Erythroblast (primary cell): Measurements from ENCODE around the gene KLF7.

Experiments used
- GATA1 ChIP-seq: IDR thresholded peaks from 2 replicates; pipeline ENCODE4 v1.6.1; 2011; ENCODE audit warnings: low read depth, mild to moderate bottlenecking, control low read depth, low read length, moderate library complexity
- POLR2A ChIP-seq: IDR thresholded peaks from 2 replicates; pipeline ENCODE4 v1.6.1; 2011; ENCODE audit warnings: mild to moderate bottlenecking, low read length

- no peak for TF ChIP-seq POLR2A
- no peak for TF ChIP-seq GATA1
These were observed 15.5 kb downstream of the KLF7 start for GRCh38 chr2:207150284-207150683.
